HG03442 (cell line): ENCODE measurements around the gene ACAT2.
"Not testable (repeated sequence)": the region's sequence is repeated elsewhere in the genome, so short reads cannot be mapped to it uniquely, and the experiment has no call there.

ENCODE experiments used
- ATAC-seq: cut with Tn5 transposase; IDR thresholded peaks from one replicate; pipeline ENCODE4 v1.9.1; 2021; ENCODE audit warnings: mild to moderate bottlenecking, moderate library complexity; ENCODE audit not compliant: unreplicated experiment

ACAT2 gene

DNA sequence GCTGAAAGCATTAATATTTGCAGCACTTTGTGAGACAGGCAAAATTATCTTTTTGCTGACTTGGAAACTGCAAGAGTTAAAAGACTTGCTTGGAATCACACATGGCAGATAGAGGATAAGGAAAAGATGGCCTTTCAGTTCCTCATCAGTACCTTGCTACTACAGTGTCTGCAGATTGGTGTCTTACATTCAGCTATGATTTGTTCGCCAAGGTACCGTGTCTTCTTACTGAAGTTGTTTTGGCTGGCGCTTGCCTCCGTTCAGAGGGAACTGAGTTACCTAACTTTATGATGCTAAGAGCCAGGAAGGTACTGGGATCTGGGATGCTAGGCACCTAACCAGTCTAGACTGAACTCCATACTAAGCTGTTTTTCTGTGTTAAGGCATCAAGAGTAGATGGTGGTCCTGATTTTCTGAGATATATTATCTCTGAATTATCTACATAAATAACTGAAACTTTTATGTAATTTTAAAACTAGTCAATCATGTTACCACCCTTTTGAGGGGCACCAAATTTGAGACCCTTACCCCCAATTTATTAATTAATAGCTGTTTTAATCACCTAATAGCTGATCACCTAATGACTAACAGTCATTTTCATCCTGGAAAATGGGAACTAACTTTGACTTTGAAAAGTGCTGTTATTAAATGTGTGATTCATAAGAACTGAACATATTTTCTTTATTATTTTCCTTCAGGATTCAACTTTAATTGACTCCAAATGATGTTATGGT lies 32.1 kb upstream of the ACAT2 start:
- no peak for ATAC-seq

DNA sequence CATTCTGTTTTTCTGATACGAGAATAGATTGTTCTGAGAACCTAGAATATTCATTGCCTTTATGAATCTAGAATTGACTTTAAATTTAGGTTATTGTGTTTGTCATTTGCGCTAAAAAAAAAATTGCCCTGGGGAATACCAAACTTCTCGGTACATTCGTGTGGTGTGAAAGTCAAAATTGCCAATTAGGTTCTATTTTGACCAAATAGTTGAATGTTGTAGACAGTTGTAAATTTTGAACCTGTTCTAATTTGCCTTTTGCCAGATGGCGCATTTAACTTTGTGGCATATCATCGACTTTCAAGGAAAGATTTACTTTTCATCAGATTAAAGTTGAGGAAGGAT lies 31.5 kb upstream of the ACAT2 start:
- ATAC-seq = no peak

DNA sequence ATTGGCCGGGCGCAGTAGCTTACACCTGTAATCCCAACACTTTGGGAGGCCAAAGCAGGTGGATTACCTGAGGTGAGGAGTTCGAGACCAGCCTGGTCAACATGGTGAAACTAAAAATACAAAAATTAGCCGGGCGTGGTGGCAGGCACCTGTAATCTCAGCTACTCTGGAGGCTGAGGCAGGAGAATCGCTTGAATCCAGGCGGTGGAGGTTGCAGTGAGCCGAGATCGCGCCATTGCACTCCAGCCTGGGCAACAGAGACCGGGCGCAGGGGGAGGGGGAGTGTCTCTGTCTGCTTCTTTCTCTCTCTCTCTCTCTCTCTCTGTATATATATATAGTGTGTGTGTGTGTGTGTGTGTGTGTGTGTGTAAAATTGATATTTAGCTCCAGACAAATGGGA lies 29.3 kb upstream of the ACAT2 start:
- not testable (repeated sequence) for ATAC-seq

DNA sequence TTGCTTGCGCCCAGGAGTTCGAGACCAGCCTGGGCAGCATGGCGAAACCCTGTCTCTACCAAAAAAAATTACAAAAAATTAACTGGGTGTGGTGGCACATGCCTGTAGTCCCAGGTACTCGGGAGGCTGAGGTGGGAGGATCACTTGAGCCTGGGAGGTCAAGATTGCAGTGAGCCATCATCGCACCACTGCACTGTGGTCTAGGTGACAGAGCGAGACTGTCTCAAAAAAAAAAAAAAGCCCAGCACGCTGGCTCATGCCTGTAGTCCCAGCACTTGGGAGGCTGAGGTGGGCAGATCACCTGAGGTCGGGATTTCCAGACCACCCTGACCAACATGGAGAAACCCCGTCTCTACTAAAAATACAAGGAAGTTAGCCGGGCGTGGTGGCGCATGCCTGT lies 28.4 kb upstream of the ACAT2 start:
- ATAC-seq = not testable (repeated sequence)

DNA sequence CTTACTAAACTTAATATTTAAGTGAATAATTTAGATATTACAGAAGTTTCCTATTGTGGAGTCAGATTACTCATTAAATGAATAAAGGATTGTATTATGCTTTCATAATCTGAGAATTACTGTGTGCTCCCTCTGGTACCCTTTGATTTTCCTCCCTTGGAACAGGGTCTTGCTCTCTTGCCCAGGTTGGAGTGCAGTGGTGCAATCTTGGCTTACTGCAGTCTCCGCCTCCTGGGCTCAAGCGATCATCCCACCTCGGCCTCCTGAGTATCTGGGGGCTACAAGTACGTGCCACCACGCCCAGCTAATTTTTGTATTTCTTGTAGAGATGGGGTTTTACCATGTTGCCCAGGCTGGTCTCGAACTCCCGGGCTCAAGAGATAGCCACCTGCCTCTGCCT lies 24.9 kb upstream of the ACAT2 start:
- no peak for ATAC-seq

DNA sequence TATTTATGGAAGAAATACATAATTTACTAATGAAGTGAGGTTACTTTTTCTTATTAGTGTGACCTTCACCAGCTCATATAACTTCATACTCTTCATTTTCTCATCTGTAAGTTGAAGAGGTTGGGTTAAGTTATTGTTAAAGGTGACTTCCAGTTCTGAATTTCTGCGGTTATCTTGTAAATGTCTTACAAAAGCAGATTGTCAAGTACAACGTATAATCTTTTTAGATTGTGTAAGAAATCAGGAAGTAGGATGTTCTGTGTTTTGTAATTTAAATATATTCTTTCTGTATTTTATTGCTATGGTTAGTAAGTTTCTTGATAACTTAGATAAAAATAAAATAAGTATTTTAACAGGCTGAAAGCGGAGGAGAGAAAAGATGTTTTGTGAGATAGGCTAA lies 22.5 kb upstream of the ACAT2 start:
- ATAC-seq = no peak

DNA sequence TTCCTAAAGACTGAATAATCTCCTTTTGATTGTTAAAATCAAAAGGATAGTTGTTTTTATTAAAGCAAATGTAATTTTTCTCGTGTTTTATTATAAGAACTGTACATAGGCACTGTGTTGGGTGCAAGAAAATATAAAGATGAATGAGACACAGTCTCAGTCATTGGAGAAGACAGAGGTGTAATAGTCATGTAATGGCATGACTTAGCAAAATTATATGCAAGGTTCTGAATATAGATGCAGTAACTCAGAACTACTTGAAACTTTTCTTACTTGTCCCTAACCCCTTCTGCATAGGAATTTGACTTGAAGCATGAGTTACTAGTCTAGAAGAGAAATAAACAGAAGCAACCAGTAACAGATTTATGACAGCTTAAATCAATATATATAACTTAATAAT lies 19.7 kb upstream of the ACAT2 start:
- ATAC-seq = no peak

DNA sequence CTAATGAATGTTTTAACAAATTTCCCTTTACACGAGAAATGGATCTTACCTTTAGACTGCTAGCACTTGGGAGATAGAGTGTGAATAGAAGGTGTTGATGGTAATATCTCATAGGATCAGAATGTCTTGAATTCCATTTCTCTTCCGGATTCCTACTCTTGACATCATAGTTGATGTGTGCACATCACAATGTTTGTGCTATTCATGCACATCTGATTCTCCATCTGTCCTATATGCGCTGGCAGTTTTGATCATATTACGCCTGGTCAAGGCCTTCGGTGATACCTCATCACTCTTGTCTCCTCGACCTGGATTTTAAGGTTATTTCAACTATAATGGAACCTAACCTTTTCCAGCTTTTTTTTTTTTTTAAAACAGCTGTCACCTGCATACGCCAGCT lies 16.8 kb upstream of the ACAT2 start:
- ATAC-seq = no peak

DNA sequence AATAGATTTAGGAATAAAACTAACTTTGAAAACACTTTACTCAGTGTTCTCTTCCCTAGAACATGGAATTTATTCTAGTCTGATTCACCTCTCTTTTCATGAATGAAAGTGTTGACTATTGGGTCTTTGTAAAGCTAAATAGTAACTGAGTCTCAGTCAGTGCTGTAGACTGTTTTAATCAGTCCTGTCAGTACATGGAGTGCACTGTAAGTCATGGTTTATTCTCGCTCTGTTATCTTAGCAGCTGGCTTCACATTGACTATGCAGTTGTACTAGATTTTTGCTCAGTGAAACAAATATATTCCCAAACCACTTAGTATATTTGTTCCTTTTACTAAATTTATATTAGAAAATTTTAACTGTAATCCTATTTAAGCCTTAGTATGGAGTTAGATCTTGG lies 15.1 kb upstream of the ACAT2 start:
- no peak for ATAC-seq

DNA sequence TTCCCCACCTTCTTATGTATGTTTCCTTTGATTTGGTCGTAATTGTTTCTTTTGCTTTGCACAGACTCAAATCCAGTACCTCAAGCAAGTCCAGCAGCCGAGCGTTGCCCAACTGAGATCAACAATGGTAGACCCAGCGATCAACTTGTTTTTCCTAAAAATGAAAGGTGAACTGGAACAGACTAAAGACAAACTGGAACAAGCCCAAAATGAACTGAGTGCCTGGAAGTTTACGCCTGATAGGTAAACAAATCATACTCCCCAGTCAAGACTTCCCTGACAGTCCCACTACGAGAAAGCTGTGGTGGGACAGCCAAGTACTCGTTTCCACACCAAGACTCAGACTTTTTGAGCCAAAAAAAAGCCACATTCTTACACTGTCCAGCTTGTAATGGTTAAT lies 13.7 kb upstream of the ACAT2 start:
- not testable (repeated sequence) for ATAC-seq

DNA sequence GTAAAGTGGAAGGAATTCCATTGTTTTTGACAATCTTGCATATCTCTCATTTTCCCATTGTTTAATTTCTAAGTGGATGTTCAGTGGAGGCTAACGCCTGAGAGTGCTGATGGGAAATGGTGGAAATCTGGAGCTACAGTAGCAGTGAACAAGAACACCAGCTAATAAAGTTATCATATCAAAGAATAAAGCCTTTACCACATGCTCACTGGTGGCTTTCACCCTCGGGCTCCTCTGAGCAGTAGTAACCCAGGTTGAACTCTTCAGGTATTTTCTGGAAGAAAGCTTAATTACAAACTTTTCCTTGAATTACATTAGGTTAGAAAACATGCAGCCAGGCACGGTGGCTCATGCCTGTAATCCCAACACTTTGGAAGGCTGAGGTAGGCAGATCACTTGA lies 10.4 kb upstream of the ACAT2 start:
- ATAC-seq = no peak

DNA sequence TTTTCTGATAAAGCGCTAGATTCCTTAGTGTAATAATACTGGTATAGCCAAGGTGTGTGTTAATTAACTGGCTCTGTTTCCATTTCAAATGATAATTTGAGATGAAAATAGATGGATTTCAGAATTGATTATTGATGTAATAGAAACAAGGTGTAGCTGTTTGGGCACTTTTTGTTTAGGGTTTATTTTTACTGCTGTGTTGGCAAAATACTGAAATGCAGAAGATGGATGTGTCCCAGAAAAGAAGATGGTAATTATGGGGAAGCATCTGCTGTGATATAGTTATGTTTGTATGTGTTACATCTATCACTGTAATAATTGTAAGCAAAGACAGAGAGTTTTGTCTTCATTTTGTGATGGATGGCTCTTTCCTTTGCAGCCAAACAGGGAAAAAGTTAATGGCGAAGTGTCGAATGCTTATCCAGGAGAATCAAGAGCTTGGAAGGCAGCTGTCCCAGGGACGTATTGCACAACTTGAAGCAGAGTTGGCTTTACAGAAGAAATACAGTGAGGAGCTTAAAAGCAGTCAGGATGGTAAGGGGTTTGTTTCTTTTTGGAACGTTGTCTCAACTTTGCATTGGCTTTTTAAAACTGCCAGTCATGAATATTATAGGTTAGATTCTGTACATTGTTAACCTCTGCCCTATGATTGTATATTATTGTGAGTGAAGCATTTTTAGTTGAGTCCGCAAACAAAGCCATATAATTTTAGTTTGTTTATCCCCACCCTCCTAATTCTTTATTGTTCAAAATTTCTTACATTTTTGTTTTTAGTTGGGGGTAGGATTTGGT lies 8.6 kb upstream of the ACAT2 start:
- ATAC-seq = no peak

DNA sequence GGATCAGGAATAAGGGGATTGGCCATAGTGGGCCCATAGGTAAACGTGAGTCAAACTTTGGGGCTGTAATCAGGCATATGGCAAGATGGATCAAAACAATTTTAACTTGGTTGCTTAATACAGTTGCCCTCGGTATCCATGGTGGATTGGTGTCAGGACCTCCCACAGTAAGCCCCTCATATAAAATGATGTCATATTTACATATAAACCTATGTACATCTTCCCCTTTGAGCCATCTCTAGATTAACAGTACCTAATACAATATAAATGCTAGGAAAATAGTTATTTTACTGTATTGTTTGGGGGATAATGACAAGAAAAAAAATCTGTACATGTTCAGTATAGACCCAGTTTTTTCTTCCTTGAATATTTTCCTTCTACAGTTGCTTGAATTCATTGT lies 7.4 kb upstream of the ACAT2 start:
- no peak for ATAC-seq

DNA sequence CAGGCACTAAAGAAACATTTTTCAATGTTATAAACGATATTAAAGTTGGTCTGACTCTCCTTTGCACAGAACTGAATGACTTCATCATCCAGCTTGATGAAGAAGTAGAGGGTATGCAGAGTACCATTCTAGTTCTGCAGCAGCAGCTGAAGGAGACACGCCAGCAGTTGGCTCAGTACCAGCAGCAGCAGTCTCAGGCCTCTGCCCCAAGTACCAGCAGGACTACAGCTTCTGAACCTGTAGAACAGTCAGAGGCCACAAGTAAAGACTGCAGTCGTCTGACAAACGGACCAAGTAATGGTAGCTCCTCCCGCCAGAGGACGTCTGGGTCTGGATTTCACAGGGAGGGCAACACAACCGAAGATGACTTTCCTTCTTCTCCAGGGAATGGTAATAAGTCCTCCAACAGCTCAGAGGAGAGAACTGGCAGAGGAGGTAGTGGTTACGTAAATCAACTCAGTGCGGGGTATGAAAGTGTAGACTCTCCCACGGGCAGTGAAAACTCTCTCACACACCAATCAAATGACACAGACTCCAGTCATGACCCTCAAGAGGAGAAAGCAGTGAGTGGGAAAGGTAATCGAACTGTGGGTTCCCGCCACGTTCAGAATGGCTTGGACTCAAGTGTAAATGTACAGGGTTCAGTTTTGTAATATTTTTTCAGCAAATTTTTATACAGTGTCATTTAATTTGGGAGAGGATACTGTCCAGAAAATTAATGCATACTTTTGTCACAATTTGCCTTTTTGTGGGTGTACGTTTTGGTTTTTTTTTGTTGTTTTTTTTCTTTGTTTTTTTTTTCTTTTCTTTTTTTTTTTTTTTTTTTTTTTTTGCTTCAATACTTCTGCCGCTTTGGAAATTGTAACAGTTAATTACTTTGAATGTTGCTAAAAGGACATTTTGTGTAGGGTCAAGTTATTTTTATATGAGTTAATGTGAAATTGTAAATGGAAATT lies 6.6 kb upstream of the ACAT2 start:
- no peak for ATAC-seq

DNA sequence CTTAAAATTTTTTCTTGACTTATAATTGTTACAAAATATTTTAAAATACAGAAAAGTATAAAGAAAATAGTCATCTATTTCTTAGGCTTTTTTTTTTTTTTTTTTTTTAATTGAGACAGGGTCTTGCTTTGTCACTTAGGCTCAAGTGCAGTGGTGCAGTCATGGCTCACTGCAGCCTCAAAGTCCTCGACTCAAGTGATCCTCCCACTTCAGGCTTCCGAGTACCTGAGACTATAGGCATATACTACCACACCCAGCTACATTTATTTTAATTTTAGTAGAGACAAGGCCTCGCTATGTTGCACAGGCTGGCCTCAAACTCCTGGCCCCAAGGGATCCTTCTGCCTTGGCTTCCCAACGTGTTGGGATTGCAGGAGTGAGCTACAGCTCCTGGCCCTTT lies 5.3 kb upstream of the ACAT2 start:
- no peak for ATAC-seq

DNA sequence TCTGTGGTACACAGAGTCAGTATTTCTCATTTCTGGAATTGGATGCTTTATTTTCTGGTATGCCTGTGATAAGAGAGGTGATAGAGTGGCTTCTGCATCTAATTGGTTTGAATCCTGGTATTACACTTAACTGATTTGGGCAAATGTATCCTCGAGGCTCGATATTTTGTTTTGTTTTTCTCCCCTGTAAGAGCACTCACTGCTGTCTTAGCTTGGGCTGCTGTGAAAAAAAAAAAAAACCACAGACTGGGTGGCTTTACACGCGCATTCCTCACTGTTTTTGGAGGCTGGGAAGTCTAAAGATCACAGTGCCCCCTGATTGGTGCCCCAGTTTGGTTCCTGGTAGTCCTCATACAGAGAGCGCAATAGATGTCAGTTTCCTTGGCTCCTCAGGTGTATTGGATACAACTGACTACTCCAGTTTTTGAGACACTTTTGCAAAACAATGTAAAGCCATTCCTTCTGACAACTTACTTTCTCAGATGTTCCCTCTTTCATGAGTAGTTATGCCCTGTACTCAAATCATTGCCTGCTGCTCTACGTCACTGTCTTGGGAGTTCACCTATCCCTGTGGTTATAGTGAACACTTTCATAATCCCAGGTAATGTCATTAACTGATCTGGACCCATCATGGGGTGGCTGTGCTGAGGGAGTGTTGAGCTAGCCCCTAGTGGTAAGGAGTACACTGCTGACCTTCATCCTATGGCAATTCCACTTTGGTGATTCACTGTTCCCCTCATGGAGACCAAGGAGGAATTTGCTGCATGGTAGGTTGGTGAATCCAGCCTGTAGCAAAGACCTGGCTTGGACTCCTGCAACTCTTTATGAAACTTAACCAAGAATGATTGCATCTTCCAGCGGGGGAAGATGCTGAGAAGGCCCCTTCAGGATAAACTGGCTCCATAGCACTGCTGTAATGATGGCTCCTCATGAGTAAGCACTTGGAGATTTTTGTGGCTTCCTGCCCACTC lies 3.5 kb upstream of the ACAT2 start:
- no peak for ATAC-seq

DNA sequence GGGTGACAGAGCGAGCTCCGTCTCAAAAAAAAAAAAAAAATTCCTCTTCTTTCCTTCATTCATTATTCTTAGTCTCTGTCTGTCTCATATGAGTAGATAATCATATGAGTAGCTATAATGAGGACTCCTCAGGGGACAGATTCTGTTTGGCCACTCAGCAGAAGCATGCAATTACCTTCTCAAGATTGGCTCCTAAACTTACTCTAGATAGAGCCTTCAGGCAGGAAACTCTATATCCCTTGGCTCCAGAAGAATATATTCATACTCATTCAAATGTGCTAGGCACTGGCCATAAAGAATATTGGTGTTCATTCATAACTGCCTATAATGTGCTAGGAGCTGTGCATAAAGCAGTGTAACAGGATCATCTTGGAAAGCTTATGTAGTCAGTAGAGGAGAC lies 2.2 kb upstream of the ACAT2 start:
- ATAC-seq = no peak

DNA sequence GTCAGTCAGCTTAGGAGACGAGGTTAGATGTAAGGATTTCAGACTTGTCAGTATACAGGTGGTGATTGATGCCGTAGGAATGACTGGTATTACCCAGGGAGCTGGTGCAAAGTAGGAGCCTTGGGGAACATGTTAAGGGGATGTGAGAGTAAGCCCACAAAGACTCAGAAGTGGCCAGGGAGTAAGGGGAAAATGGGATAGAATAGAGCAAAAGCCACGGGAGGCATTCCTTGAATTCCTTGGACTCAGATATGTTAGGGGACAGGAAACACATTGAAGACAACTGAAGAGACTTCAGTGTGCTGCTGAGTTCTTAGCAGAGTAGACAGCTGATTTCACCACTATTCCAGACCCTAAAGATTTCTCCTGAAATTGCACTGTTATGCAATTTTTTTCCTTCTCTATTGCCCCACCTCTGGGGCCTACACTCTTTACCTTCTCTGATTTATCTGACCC lies 1.2 kb upstream of the ACAT2 start:
- ATAC-seq = no peak

DNA sequence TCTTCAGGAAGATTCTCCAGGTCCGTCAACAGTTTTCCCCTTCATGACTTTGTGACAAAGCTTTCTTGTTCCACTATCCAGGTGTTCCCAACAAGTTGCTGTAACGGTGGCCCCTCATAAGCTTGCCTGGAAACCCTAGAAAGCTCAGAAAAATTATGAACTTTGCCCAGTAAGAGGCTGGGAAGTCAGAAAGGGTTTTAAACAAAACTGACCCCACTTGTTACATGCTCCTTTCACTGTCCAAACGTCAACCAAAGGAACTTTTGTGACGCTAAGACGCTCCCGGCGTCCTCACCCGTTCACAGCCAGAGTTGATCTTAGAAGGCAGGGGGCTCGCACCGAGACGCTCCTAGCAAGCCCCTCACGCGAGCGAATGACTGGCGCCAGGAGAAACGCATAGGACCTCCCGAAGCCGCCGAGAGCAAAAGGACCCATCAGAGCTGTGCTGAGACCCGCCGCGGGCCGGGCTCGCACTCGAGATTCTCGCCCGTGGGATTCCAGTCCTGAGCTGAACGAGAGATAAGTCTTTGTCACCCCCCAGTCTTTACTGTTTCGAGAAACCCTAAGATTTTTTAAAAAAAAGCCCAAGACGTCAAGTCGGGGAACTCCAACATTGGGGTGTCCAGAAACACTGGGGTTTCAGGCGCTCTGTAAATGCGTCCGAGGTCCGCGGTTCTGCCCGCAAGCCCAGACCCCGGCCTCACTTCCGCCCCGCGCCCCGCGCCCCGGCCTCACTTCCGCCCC lies 544 bp upstream of the ACAT2 start:
- no peak for ATAC-seq
